K562 (cell line): ENCODE measurements around the gene CDKN1C. TPM values are rescaled to one million over a fixed set of nuclear protein-coding genes. Genes with fewer than 3 reads are reported as not detected.

Experiments
- ATAC-seq: fragments of 200-7000 bp; cut with Tn5 transposase; 3 replicates; pipeline ENCODE4 v1.9.1; 2020; ENCODE audit warnings: moderate library complexity
- BruUV-seq: library from RNA; stranded (reverse); fragments of 400-500 nt; replicated peaks from 2 replicates; lab custom pipeline; 2021; lab: Mats Ljungman, UMichigan
- CTCF ChIA-PET: fragments of 300-600 bp; formaldehyde crosslinking; extraction: SDS; loops from one replicate; lab custom pipeline; 2021; ENCODE audit warnings: low intra/inter-chr PET ratio; lab: Yijun Ruan, JAX
- POLR2A ChIA-PET: fragments of 300-600, 350-650 bp; sonication (Branson Sonifier 250); formaldehyde crosslinking; extraction: SDS; loops from one replicate; lab custom pipeline; 2021; ENCODE audit warnings: antibody characterized with exemption, inconsistent platforms; lab: Yijun Ruan, JAX
- DNase-seq, 4 experiments: peaks; one replicate each; pipeline versions ENCODE4 v3.0.0 to v3.0.0-alpha.2; 2011 to 2018; ENCODE audit warnings: low spot score in 3 of 4, mixed read lengths in 3 of 4; ENCODE audit errors: extremely low read depth in 1 of 4
- FAIRE-seq: peaks from 2 replicates; lab custom pipeline; 2011; peaks lifted over from hg19 to GRCh38; lab: Jason Lieb, UNC
- H2AFZ ChIP-seq: 2 replicates; pipeline ENCODE4 v1.6.0; 2011; ENCODE audit warnings: low read depth, low read length, control low read depth, inconsistent platforms
- H3K27ac ChIP-seq: fragments of 200-600 bp; 3 replicates; pipeline ENCODE4 v1.8.0; 2011; ENCODE audit warnings: low read depth, mild to moderate bottlenecking, control low read depth, inconsistent platforms, low read length, moderate library complexity, mixed read lengths; ENCODE audit errors: extremely low read depth
- H3K27me3 ChIP-seq, 2 experiments: fragments of 300-600 bp in 1 of 2; 2 replicates in 1 of 2; 3 replicates in 1 of 2; pipeline versions ENCODE4 v1.6.0 to v1.8.0; 2011; ENCODE audit warnings: inconsistent platforms in 2 of 2, low read length in 2 of 2, mild to moderate bottlenecking in 1 of 2, mixed read lengths in 1 of 2, moderate library complexity in 1 of 2; ENCODE audit not compliant: control insufficient read depth in 2 of 2, insufficient read depth in 2 of 2
- H3K36me3 ChIP-seq: fragments of 300-600 bp; 3 replicates; pipeline ENCODE4 v1.8.0; 2011; ENCODE audit warnings: mild to moderate bottlenecking, low read length, inconsistent platforms; ENCODE audit not compliant: control insufficient read depth, insufficient read depth
- H3K4me1 ChIP-seq, 2 experiments: fragments of 200-600 bp in 1 of 2; replicated peaks in 1 of 2; 2 replicates in 1 of 2; 3 replicates in 1 of 2; pipeline versions ENCODE4 v1.5.1 to v1.8.0; 2011; ENCODE audit warnings: inconsistent platforms in 2 of 2, low read length in 2 of 2, mild to moderate bottlenecking in 1 of 2, mixed read lengths in 1 of 2, moderate library complexity in 1 of 2; ENCODE audit not compliant: control insufficient read depth in 2 of 2, insufficient read depth in 2 of 2
- H3K4me2 ChIP-seq: 2 replicates; pipeline ENCODE4 v1.6.1; 2011; ENCODE audit warnings: low read length, control low read depth, inconsistent platforms, mixed read lengths; ENCODE audit not compliant: insufficient read depth
- H3K4me3 ChIP-seq: fragments of 200-600 bp; sonication (generic), shearing (Covaris generic); 2 replicates; pipeline ENCODE4 v1.5.1; 2016; ENCODE audit warnings: control low read depth, inconsistent platforms
- H3K79me2 ChIP-seq: fragments of 200-600 bp; 3 replicates; pipeline ENCODE4 v1.8.0; 2011; ENCODE audit warnings: low read length, inconsistent platforms; ENCODE audit not compliant: control insufficient read depth, insufficient read depth
- H3K9ac ChIP-seq, 2 experiments: 2 replicates each; pipeline versions ENCODE4 v1.6.0 to v1.6.1; 2011; ENCODE audit warnings: low read depth in 2 of 2, low read length in 2 of 2, control low read depth in 1 of 2, inconsistent platforms in 1 of 2, mild to moderate bottlenecking in 1 of 2, mixed read lengths in 1 of 2; ENCODE audit not compliant: insufficient read depth in 1 of 2
- H3K9me1 ChIP-seq: one replicate; pipeline ENCODE4 v1.6.0; 2011; ENCODE audit warnings: inconsistent platforms, mild to moderate bottlenecking, low read length, moderate library complexity; ENCODE audit not compliant: control insufficient read depth, insufficient read depth
- H3K9me3 ChIP-seq: replicated peaks from 2 replicates; pipeline ENCODE4 v1.5.1; 2011; ENCODE audit warnings: low read depth, low read length, inconsistent platforms; ENCODE audit not compliant: control insufficient read depth, insufficient read depth
- H4K20me1 ChIP-seq: replicated peaks from 2 replicates; pipeline ENCODE4 v1.6.1; 2011; ENCODE audit warnings: low read length, inconsistent platforms, mixed read lengths; ENCODE audit not compliant: control insufficient read depth, insufficient read depth
- CREB1 ChIP-seq, 2 experiments: sonication (generic) in 1 of 2; formaldehyde crosslinking in 1 of 2; IDR thresholded peaks; 2 replicates each; pipeline versions ENCODE4 v1.6.1 to v1.8.0; 2012 to 2022; ENCODE audit warnings: inconsistent platforms in 1 of 2, mild to moderate bottlenecking in 1 of 2, missing genetic modification reagents in 1 of 2, moderate library complexity in 1 of 2
- CREM ChIP-seq: IDR thresholded peaks from 2 replicates; pipeline ENCODE4 v1.6.1; 2014; ENCODE audit warnings: antibody characterized with exemption, low read depth
- CTBP1 ChIP-seq: fragments of 450-650 bp; IDR thresholded peaks from 2 replicates; pipeline ENCODE4 v1.6.1; 2016; ENCODE audit warnings: borderline replicate concordance
- KLF10 ChIP-seq: fragments of 250-450 bp; sonication (Bioruptor Pico); IDR thresholded peaks from 2 replicates; pipeline ENCODE4 v1.6.1; 2021; ENCODE audit warnings: matching md5 sums
- KLF6 ChIP-seq: fragments of 250-450 bp; sonication (Bioruptor Pico); IDR thresholded peaks from 2 replicates; pipeline ENCODE4 v1.4.0; 2020; ENCODE audit warnings: mild to moderate bottlenecking, moderate library complexity, borderline replicate concordance
- LCOR ChIP-seq: sonication (generic); formaldehyde crosslinking; IDR thresholded peaks from 2 replicates; pipeline ENCODE4 v1.8.0; 2022; ENCODE audit warnings: mild to moderate bottlenecking, missing genetic modification reagents
- MIER1 ChIP-seq: fragments of 450-650 bp; IDR thresholded peaks from 2 replicates; pipeline ENCODE4 v1.6.1; 2016; ENCODE audit warnings: antibody characterized with exemption, mild to moderate bottlenecking, low read depth
- MXI1 ChIP-seq: IDR thresholded peaks from 2 replicates; pipeline ENCODE4 v1.6.1; 2011; ENCODE audit warnings: low read depth, mild to moderate bottlenecking, improper control_type of control experiment, low read length
- NUFIP1 ChIP-seq: fragments of 450-650 bp; IDR thresholded peaks from 2 replicates; pipeline ENCODE4 v1.6.1; 2018; ENCODE audit not compliant: partially characterized antibody
- RBM34 ChIP-seq: fragments of 200-400 bp; formaldehyde crosslinking; IDR thresholded peaks from 2 replicates; pipeline ENCODE4 v1.6.1; 2018; ENCODE audit warnings: low read length, borderline replicate concordance; ENCODE audit not compliant: insufficient read depth
- RFX5 ChIP-seq: IDR thresholded peaks from 2 replicates; pipeline ENCODE4 v1.6.1; 2011; ENCODE audit warnings: low read depth, mild to moderate bottlenecking, improper control_type of control experiment, low read length
- TFAP4 ChIP-seq: sonication (generic); formaldehyde crosslinking; IDR thresholded peaks from 2 replicates; pipeline ENCODE4 v1.8.0; 2022; ENCODE audit warnings: missing genetic modification reagents, mild to moderate bottlenecking, moderate library complexity, borderline replicate concordance
- ZFP30 ChIP-seq: fragments of 250-450 bp; sonication (Bioruptor Pico); IDR thresholded peaks from 2 replicates; pipeline ENCODE4 v1.8.0; 2022; ENCODE audit warnings: moderate library complexity, mild to moderate bottlenecking, inconsistent platforms, borderline replicate concordance
- ZKSCAN1 ChIP-seq: fragments of 150-350 bp; IDR thresholded peaks from 2 replicates; pipeline ENCODE4 v1.6.1; 2016; ENCODE audit warnings: low read depth, low read length
- ZKSCAN8 ChIP-seq: fragments of 200-800 bp; sonication (Bioruptor generic); IDR thresholded peaks from 2 replicates; pipeline ENCODE4 v1.6.1; 2016; ENCODE audit warnings: missing genetic modification characterization, missing compliant biosample characterization
- ZNF124 ChIP-seq: sonication (generic); formaldehyde crosslinking; IDR thresholded peaks from 2 replicates; pipeline ENCODE4 v1.8.1; 2022; ENCODE audit warnings: missing genetic modification reagents
- ZNF134 ChIP-seq: fragments of 250-450 bp; sonication (Bioruptor Pico); conservative IDR thresholded peaks from 2 replicates; pipeline ENCODE4 v1.4.0; 2020
- ZNF282 ChIP-seq: sonication (generic); formaldehyde crosslinking; IDR thresholded peaks from 2 replicates; pipeline ENCODE4 v1.8.1; 2023; ENCODE audit warnings: missing genetic modification reagents
- ZNF311 ChIP-seq: fragments of 250-450 bp; sonication (Bioruptor Pico); IDR thresholded peaks from 2 replicates; pipeline ENCODE4 v1.4.0; 2020; ENCODE audit warnings: mild to moderate bottlenecking, moderate library complexity
- ZNF584 ChIP-seq: fragments of 200-800 bp; sonication (Bioruptor generic); IDR thresholded peaks from 2 replicates; pipeline ENCODE4 v1.6.1; 2016; ENCODE audit warnings: low read depth, mild to moderate bottlenecking, missing genetic modification characterization, missing compliant biosample characterization
- WGBS: fragments of 100-300 bp; shearing (Covaris generic); methylation state at CpG from one replicate; pipeline ENCODE4 v1.1.6; 2016; ENCODE audit warnings: low coverage, mixed read lengths; ENCODE audit not compliant: insufficient coverage; ENCODE audit errors: missing lambda C conversion rate; 5-methylcytosine and 5-hydroxymethylcytosine counted together
- in situ Hi-C: fragments of 300-500 bp; cut with MboI; formaldehyde crosslinking; loops from 4 replicates; pipeline ENCODE4 v1.15.0; 2018; ENCODE audit warnings: inconsistent platforms, mixed read lengths
- intact Hi-C: fragments of 100-400 bp; cut with micrococcal nuclease; formaldehyde crosslinking; loops from 2 replicates; pipeline ENCODE4 v1.14.2; 2022
- polyA plus RNA-seq, 8 experiments: library from polyadenylated mRNA; depleted of rRNA in 4 of 8; stranded (reverse) in 5 of 8; unstranded in 3 of 8; fragments of >200 nt; fragmentation: Nextera tagmentation in 2 of 8; fragmentation: Illumina TruSeq in 1 of 8; extraction: Ambion mirVana in 2 of 8; extraction: Trizol in 1 of 8; gene quantifications; 2 replicates each; pipeline versions ENCODE4 v1.2.1 to v1.2.3, GENCODE V29; 2011 to 2014; ENCODE audit warnings: inconsistent platforms in 1 of 8, missing spikeins in 1 of 8
- total RNA-seq, 7 experiments: library from RNA; depleted of rRNA in 6 of 7; stranded (reverse); fragments of >200 nt in 6 of 7; fragmentation: Illumina TruSeq in 2 of 7; extraction: Trizol in 2 of 7; gene quantifications; 2 replicates each; pipeline versions ENCODE4 v1.2.1 to v1.2.3, GENCODE V29; 2011 to 2021; ENCODE audit warnings: low replicate concordance in 1 of 7
- TF ChIP-seq, protein P1 (sequence below): fragments of 450-650 bp; formaldehyde crosslinking; IDR thresholded peaks from 2 replicates; pipeline ENCODE4 v1.4.0; 2022; ENCODE audit warnings: missing genetic modification characterization

The CDKN1C gene
- total and polyA plus RNA-seq, 9 of the 15 experiments (the other 6 are each of a cell fraction or from before 2014, with no cell fraction given), result 2.8 to 21.1 (median 9.3) TPM

- H3K27me3 ChIP-seq, result no peaks in the 10 kb centered on the region
- peak overlapping the region; percentile 34 for H3K4me3 ChIP-seq
- POLR2A ChIA-PET, result interaction anchor here (0.5 to 2.8 kb wide), 10 partner anchors 22 to 361 kb away, joined by 3 to 13 read pairs (median 4); partner anchors contain the start of genes KCNQ1OT1 and PHLDA2
- no TSS peak for BruUV-seq
- intact Hi-C loops (loop anchor here (1.0 to 10.0 kb wide), 5 partner anchors 38 to 588 kb away; partner anchors contain the start of genes C11orf21 and TSPAN32), in situ Hi-C loops (no loop called here)
- no peaks in the 10 kb centered on the region for H3K79me2 ChIP-seq
- DNase-seq, result peak; percentile 76 to 87 (median 80)
- 18% methylated on average over 14 of the region's 34 CpGs for WGBS
- H3K4me1 ChIP-seq, result peaks cover 30 to 65% of the 10 kb centered on the region in 2 experiments
- H2AFZ ChIP-seq, result peak overlapping the region; percentile 95
- CTCF ChIA-PET, result interaction anchor here (1.6 to 10.6 kb wide), 2 partner anchors 38 to 358 kb away, joined by 6 to 228 read pairs; no protein-coding TSS in a partner anchor
- no peaks in the 10 kb centered on the region for H3K9me3 ChIP-seq
- no peaks in the 10 kb centered on the region for H3K9me1 ChIP-seq
- ATAC-seq, result peak; percentile 80
- no peaks in the 10 kb centered on the region for H3K36me3 ChIP-seq
- H4K20me1 ChIP-seq, result no peaks in the 10 kb centered on the region
- peak overlapping the region; percentile 77 for H3K4me2 ChIP-seq
- peak overlapping the region; percentile 56 to 92; a peak in 3 of 4 replicates for H3K9ac ChIP-seq
- H3K27ac ChIP-seq, result peak overlapping the region; percentile 63
- FAIRE-seq, result no peak
- TF ChIP-seq NUFIP1 (peak; percentile 42), ZFP30 (no peak), KLF6 (CRISPR knock-in tag) (no peak), TFAP4 (CRISPR knock-in tag) (peak; percentile 69), CREB1 (IDR thresholded peaks at IDR 0.05) (no peak), CREB1 (CRISPR knock-in tag; IDR thresholded peaks at IDR 0.05) (peak; percentile 50; the same call in 1 of the 2 replicates), ZNF124 (CRISPR knock-in tag) (no peak), CTBP1 (peak; percentile 9; the same call in 1 of the 2 replicates), ZKSCAN1 (0 out of 2 replicates have a peak, but pooled peaks have one; percentile 5), ZNF282 (no peak), KLF10 (no peak), MIER1 (no peak), ZNF311 (no peak), ZNF584 (no peak), ZKSCAN8 (no peak), LCOR (CRISPR knock-in tag) (peak; percentile 57; the same call in 1 of the 2 replicates), ZNF134 (CRISPR knock-in tag) (no peak), CREM (peak; percentile 32; the same call in 1 of the 2 replicates), RBM34 (no peak), RFX5 (no peak), MXI1 (no peak)
- TF ChIP-seq, protein P1, sequence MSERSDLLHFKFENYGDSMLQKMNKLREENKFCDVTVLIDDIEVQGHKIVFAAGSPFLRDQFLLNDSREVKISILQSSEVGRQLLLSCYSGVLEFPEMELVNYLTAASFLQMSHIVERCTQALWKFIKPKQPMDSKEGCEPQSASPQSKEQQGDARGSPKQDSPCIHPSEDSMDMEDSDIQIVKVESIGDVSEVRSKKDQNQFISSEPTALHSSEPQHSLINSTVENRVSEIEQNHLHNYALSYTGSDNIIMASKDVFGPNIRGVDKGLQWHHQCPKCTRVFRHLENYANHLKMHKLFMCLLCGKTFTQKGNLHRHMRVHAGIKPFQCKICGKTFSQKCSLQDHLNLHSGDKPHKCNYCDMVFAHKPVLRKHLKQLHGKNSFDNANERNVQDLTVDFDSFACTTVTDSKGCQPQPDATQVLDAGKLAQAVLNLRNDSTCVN, result no peak
Observed at GRCh38 chr11:2892215-2892966, 6.8 kb upstream of the CDKN1C start.
